Astrocyte (in vitro differentiated cells and primary cell): ENCODE measurements around the gene GLP2R.

Experiments used
- CTCF ChIP-seq: IDR thresholded peaks from 2 replicates; pipeline ENCODE4 v1.5.1; 2011; ENCODE audit warnings: low read depth, mild to moderate bottlenecking, inconsistent platforms, low read length, moderate library complexity; ENCODE audit not compliant: insufficient read depth
- EZH2 ChIP-seq: IDR thresholded peaks from 2 replicates; pipeline ENCODE4 v1.6.1; 2012; ENCODE audit warnings: mild to moderate bottlenecking, low read length, inconsistent platforms; ENCODE audit not compliant: insufficient read depth

DNA sequence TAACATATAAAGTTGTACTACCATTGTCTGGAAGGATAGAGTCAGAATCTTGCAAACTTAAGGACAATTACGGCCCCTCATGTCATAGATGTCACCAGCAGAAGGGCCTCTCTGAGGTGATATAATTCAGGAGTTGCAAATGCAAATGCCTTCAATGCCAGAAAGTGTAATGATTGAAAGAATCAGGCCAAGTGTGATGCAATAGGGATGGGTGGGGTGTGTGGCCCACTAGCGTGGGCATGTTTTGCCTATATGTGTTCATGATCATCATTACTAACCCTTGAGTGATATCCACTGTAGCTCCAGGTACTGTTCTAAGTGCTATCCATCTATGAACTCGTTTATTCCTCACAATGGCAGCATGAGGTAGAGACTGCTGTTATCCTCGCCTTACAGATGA is 35.4 kb upstream of the GLP2R start:
- TF ChIP-seq CTCF = no peak
- TF ChIP-seq EZH2 = no peak
